Stromal cell of bone marrow (primary cell): Measurements from ENCODE around the gene HOXC6.

ENCODE experiments used
- DNase-seq: peaks from one replicate; pipeline ENCODE4 v3.0.0-alpha.2; 2012; ENCODE audit warnings: low read depth

The HOXC6 gene

DNA sequence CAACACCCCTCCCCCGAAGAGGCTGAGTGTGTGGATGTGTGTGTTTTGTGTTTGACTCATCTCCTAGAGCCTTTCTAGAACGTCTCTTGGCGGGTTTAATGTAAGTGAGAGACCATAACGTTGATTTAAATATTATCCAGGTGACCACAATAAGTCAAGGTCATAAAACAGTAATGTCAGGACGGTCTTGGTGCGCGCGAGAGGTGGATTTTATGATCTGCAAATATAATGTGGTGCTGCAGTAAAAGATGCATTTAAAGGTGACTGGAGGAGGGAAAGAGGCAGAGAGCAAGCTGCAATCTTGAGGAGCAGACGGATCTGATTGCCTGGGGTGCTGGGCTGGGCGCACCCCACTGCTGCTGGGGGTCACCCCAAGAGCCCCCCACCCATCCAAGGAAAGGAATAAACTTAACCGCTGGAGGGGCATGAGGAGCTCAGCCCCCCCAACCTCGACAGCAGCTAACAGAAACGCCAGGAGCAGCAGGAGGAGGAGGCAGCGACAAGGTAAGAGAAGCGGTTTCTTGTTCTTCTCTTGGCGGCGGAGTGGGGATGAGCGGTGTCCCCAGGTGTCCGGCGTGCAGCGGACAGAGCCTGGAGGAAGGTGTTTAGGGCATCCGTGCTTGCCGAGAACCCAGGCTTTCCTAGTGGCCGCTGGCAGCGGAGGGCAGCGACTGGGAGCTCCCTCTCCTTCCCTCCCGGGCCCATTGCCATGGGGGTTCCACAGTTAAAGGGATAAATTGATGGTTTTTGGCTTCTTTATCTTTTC lies 37.7 kb upstream of the HOXC6 start:
- DNase-seq = no peak

DNA sequence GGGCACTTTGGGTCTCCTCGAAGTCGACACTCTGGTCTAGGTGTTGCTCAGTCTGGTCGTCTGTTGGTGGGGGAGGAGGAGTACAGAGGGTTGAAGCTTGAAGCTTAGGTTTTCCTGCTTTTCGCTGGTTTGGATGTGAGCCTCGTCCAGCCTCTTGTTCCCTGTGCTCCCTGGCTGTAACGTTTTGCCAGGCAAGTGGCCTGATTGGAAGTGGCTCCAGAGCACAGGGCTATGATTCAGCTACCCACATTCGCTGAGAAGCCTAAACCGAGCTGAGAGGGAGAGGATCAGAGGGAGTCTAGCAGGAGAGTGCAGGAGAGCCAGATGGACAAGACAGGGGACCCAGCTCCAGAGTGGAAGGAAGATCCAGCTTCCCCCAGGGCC lies 37.2 kb upstream of the HOXC6 start:
- DNase-seq = peak; percentile 94

DNA sequence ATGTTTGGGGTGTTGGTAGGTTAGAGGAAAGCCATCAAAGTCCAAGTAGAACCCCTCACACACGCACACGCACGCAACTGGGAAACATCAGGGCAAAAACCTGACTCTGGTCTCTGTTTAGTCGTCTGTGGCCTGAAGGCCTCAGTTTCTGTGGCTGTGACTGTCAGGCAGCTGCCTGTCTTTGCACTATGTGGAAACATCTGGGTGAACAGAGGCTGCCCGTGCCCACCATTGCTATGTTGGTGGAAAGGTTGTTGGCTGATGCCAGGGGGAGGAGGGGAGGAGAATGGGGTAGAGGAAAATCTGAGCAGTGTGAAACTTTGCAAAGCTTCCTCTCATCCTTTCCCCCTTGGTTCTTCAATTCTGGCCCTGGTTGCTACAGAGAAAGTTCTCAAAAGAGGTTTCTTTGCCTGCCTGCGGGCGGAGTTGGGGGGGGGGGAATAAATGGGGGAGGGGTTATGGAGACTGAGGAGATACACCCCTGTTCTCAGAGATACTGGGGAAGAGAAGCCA lies 35.8 kb upstream of the HOXC6 start:
- no peak for DNase-seq

DNA sequence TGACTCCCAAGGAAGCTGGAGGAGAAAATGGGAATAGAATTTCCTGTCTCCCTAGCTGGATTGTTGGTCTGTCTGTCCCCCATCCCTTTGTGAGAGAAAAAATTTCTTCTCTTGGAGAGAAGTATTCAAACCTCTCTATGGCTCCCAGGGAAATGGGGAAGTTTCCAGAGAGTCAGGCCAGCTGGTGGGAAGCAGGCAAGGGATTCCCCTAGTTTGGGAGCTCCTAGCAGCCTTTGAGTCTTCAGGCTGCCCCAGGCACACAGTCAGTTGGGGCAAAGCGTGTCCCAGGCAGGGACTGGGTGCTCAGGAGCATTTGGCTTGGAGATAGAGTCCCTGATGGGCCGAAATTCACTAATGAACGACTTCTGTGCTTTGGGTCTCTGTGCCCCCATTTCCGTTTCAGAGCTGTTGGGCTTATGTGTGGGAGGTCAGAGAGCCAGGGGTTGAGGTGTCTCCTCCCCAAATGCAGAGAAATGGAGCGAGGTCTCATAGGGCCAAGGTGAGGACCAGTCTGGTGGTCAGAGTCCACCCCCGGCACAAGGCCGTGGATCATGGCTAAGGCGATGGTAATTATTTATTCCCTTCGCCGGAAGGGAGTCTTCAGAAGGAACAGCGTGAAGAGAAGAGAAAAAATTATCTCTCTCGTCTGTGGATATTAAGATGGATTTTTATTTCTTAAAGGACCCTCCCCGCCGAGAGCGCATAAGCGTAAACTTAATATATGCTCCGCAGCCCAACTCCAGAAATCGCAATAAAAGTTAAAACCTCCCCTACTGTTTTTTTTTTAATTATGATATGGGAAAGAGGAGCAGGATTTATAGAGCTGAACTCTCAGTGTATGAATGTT lies 34.9 kb upstream of the HOXC6 start:
- no peak for DNase-seq

DNA sequence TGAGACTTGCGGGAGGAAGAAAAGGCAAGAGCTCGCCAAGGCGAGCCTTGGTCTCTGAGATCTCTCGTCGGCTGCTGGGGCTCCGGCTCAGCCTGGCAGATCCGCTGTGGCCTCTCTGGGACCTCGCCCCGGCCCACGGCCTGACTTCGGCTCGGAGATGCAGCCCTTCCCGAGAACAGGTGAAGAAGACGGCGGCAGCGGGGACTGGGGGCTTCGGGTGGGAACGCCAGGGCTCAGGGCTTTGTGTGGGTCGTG lies 34.3 kb upstream of the HOXC6 start:
- no peak for DNase-seq

DNA sequence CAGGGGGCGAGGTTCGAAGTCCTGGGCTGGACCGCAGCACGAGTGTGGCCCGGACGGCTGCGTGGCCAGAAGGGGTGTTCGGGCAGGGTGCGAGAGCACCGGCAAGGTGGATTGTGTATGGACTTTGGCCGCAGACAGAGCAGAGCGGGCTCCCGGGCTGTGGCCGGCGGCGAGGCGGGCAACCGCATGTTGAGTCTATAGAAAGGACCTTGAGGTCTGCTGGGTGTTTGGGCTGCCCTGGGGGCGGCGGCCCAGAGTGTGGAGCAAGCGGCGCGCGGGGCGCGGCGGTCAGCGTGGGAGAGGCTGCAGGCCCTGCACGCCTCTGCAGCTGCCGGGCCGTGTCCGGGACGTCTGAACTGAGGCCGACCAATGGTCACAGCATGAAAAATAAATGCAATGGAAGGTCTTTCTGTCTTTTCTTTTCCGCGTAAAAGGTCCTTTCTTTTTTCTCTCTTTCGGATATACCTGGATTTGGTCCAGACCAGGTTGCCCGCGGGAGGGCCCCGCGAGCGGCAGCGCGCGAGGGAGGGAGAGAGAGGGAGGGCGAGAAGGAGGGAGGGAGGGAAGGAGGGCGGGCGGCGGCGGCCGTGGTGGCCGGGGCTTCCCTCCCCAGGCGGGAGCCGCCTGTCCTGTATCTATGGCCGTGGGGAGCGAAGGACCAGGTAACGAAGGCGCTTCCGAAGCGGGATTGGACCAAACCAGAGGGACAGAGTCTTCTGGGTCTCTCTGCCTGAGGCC lies 33.8 kb upstream of the HOXC6 start:
- DNase-seq = no peak

DNA sequence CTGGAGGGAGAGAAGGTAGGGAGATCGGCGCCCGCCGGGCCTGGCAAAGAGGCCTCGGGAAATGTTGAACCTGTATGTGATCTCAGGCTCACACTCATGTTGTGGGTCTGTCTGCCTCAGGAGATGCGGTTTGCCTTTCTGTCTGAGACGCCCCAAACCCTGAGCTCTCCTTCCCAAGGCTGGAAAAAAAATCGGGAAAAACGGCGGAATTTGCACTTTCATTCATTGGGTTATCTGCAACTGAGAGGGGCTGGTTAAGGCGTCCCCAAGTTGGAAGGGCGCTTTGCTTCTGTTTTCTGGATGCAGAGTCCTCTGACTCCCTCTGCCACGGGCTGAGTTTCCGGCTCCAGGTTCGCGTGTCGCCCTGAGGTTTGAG lies 33.2 kb upstream of the HOXC6 start:
- no peak for DNase-seq

DNA sequence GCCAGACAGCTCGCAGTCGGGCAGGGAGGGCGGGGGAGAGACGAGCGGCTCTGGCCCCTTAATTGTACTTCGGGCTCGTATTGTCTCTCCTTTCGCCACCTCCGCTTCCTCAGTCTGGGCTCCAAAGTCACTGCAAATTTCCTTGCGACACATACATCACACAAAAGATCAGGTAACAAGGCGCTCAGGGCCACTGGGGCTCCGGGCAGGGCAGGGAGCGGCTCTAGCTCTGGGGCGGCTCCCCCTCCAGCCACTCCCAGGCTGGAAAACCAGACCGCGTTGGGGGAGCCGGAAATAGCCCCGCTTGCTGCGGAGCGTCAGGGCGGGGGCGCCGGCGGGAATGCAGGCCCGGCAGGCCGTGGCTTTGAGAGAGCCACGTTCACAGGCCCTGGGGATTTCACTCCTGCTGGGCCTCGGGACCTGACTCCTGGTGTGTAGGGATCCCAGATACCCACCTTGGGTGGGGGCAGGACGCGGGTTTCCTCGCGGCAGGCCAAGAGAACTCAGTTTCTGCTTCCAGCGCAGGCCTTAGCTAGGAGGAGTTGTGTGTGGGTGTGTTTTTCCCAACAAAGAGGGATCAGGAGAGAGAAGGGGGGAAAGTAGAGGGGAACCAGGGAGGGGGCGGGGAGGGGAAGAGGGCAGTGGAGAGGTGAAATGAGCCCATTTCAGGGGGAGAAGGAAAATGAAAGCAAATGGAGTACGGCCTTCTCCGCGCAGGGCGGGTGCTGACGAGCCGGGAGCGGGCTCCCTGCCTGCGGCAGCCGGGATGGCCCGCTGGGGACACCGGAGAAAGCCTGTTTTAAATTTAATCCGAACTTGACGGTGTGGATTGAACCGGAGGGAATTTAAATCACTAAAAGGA lies 32.6 kb upstream of the HOXC6 start:
- no peak for DNase-seq

DNA sequence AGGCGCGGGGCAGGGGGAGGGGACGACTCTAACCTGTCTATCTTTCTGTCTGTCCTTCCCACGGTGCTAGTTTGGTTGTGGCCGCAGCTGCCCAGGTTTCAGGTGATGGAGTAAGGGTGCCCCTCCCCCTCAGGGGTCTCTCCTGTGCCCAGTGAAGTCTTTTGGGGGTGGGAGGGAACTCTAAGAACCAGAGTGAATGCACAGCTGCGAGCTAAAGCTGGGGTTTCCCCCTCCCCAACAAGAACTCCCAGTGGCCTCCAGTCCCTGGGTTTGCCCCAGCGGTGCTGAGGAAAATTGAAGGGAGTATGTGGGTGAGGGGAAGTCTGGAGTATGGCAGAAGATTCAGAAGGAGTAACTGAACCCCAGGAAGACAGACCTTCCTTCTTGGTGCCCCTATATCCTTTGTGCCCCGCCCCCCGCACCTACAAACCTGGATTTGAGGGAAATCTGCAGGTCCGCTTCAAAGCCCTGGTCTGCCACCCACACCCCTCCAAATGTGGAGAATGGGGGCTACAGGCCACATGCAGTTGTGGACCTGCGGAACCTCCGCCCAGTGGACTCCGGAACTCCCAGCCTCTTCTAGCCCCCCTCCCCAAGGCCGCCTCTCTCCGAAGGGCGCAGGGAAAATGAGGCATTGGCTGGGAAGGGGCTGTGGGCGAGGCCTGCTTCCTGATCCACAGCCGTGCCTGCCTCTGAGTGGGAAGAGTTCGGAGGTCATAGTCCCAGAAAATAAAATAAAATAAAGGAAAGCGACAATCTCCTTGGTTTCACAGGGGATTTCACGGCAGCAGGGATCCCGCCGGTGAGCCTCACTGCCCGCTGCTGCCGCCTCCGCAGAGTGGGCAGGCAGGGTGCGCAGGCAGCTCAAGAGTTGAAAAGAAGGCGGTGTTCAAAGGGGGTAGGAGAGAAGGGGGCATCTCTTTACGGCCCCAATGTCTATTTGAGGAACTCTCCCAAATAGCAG lies 31.7 kb upstream of the HOXC6 start:
- no peak for DNase-seq

DNA sequence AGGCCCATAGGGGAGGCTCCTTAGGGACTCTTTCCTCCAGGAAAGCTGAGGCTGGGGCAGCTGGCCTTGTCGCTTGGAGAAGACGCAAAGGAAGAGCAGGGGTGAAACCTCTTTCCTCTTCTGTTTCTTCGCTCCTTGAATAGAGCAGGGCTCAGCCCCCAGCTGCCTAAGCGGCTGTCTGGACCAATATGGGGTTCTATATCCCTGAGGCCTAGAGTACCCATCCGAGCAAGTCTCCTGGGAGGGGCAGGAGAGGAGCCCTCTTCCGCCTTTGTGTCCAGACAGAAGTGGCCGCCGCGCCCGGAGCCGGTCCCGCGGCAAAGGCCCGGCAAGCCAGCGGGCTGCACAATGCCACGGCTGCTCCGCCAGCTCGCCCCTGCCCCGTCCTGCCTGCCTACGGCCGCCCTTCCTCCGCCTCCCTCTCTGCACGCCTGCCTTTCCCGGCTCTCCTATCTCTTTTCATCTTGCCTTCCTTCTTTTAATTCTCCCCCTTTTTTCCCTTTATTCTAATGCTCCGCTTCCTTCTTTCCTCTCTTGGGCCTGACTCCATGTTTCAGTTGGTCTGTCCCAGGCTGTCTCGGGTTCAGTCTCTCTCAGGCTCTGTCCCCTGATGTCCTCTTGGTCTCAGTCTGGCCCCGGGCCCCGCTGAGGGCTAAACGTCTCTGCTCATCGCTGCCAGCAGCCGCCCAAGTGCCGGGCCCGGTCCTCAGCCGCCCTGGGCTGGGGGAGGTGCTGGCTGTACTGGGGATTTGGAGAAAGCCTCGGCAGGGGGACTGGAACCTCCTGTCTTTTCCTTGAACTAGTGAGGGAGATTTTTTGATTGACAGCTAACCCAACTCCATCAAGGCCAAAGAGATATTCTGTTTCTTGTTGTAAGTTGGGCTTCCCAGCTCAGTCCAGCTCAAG lies 30.8 kb upstream of the HOXC6 start:
- no peak for DNase-seq

DNA sequence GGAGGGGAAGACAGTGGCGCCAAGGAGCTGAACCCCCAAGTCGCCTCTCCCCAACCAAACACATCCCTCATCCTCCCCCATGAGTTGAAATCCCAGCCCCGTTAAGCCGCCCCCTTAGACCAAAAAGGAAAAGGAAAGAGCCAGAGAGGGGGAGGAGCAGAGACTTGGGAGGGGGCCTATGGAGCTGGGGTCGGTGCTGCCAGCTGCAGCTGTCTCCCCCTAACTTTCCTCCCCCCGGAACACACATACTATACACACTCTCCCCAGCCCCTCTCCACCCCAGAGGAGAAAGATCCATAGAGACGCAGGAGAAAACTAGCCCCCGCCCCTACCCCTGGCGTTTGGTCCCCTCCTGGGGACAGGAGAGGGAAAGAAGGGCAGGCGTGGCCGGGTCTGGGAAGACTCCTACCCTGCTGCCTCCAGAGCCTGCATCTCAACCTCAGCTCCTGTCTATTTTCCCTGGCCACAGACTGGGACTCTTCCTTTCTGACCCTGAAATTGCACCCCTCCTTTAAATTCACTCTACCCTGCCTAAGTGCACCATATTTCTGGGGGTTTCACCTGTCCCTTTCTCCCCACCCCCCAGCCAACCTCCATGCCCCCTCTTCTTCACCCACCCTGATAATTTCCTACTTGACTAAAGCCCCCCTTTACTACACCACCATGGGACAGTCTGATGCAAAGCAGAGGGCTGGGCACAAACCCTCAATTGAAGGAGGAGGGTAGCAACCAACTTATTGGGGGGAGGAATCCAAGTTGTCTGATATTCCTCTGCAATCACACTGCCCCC lies 29.9 kb upstream of the HOXC6 start:
- DNase-seq = no peak

DNA sequence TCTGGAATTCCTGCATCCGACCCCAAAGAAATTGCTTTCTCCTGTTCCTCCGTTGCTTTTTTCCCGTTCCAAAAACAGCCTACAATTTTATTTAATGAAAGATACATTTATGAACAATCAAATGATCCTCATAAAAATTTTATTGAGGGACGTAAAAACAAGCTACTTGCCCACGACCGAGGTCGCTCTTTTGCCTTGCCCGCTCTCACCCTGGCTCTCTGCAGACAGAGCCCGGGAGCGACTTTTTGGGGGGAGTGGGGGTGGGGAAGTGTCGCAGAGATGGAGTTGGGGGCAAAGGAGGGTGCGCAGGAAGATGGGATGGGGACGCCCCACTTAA lies 29.4 kb upstream of the HOXC6 start:
- DNase-seq = no peak

DNA sequence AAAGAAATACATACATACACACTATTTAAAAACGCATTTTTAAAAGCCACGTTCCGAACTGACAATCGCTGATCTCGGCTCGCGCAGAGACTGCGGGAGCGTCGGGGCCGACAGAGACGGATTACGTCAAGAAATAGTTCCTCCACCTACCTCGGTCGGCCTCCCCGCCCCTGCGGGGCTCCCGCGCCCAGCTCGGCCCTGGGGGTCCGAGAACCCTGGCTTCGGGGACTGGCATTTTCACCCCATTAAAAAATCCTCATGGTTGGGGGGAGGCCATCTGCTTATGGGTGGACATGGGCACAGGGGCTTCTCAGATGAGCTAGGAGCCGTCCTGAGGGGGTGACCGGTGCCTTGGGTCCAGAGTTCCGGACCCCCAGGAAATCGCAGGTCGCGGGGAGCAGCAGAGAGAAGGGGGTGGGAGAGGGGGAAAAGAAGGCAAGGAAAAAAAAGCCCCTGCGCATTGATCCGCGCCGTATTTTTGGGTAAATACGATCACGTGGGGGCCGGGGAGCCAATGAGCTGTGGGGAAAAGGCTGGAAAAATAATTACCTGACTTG lies 28.6 kb upstream of the HOXC6 start:
- peak; percentile 85 for DNase-seq

DNA sequence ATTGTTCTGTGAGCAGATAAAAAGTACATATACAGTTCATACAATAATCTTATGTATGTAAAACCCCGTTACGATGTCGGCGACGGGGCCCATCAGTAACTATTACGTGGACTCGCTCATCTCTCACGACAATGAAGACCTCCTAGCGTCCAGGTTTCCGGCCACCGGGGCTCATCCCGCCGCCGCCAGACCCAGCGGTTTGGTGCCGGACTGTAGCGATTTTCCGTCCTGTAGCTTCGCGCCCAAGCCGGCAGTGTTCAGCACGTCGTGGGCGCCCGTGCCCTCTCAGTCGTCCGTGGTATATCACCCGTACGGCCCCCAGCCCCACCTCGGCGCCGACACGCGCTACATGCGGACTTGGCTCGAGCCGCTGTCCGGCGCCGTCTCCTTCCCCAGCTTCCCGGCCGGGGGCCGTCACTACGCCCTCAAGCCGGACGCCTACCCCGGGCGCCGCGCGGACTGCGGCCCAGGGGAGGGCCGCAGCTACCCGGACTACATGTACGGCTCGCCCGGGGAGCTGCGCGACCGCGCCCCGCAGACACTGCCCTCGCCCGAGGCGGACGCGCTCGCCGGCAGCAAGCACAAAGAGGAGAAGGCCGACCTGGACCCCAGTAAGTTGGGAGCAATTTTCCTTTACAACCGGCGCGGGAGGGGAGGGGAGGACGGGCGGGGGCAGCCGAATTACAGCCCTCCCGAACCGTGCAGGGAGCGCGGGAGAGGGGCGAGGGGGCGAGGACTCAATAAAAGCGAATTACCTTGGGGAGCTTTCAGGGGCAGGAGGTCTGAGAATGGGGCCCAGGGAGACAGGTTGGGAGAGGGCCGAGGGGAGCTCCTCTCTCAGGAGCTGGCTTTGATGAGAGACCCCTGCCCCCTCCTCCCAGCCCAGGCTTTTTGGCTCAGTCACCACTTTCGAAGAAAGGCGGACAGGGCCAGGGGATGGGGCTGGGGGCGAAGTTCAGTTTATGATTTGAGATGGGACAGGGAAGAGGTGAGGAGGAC lies 27.8 kb upstream of the HOXC6 start, which contains the start of gene HOXC9:
Gene HOXC9, plus strand, starts transcription at position 46 of the 999 bp plus-strand sequence. Its CDS starts 28 bp downstream, at position 74.
- DNase-seq = no peak

DNA sequence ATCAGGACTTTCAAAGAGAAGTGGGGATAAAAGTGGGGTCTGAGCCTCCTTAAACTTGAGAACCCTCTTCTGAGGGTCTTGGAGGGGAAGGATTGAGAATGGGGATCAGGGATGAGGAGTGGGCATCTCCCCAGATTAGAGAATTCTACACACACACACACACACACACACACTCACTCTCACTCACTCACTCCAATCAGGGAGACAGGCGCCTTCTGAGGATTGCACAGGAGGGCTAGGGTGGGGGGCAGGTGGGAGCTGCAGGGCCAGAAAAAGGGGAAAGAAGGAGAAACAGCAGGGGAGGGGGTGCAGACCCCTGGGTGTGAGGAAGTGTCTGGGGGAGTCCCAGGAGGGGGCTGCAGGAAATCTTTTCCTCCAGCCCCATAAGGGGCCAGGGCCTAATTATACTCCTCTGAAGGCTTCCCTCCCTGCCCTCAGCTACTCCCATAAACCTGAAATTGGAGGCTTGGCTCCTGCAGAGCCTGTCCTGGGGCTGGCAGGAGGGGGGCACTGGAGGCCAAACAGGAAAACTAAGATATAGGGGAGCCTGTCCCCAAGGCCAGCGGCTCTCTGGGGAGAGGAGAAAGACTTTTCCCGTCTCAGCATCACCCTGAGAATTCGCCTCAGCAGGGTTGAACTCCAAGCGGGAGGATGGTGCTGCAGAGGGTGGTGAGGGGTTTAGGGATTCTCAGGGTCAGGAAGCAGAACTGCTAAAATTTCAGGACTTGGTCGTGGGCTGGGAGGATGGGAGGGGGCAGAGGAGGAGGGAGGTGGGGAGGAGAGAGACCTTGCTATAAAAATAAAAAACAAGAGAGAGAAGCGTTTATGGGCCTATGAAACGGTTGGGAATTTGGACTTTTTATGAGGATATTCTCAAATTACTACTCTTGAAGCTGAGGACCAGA lies 26.7 kb upstream of the HOXC6 start:
- no peak for DNase-seq

DNA sequence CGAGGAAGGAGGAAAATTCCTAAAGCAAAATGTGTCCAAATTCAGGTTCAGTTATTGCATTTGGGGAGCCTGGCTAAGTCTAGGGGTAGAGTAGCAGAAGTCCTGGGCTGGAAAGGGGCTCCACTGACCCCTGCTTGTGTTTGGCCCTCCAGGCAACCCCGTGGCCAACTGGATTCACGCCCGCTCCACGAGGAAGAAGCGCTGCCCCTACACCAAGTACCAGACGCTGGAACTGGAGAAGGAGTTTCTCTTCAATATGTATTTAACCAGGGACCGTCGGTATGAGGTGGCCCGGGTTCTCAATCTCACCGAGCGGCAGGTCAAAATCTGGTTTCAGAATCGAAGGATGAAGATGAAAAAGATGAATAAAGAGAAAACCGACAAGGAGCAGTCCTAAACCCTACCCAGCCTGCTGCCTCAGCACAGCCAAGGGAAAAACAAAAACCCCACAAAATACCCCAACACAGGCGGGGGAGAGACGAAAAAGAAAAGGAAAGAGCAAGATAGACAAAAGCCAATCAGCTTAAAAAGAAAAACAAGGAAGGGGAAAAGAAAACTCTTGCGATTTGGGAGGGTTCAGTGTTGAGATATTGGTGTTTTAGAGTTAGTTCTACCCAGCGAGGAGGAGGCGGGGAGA lies 25.8 kb upstream of the HOXC6 start:
- no peak for DNase-seq
